ENCODE results near the gene PAM. TPM values are rescaled to one million over a fixed set of nuclear protein-coding genes. Genes with fewer than 3 reads are reported as not detected.

Gene PAM
- total and polyA plus RNA-seq, 12 donors, result 234 to 580 (median 397) TPM

GRCh38 chr5:102965653-102966052, 210.5 kb downstream of the PAM start:
- H3K36me3 ChIP-seq (replicated peaks in 1 of 2), result no peaks in the 10 kb centered on the region
- TF ChIP-seq, protein P1, sequence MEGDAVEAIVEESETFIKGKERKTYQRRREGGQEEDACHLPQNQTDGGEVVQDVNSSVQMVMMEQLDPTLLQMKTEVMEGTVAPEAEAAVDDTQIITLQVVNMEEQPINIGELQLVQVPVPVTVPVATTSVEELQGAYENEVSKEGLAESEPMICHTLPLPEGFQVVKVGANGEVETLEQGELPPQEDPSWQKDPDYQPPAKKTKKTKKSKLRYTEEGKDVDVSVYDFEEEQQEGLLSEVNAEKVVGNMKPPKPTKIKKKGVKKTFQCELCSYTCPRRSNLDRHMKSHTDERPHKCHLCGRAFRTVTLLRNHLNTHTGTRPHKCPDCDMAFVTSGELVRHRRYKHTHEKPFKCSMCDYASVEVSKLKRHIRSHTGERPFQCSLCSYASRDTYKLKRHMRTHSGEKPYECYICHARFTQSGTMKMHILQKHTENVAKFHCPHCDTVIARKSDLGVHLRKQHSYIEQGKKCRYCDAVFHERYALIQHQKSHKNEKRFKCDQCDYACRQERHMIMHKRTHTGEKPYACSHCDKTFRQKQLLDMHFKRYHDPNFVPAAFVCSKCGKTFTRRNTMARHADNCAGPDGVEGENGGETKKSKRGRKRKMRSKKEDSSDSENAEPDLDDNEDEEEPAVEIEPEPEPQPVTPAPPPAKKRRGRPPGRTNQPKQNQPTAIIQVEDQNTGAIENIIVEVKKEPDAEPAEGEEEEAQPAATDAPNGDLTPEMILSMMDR (IDR thresholded peaks at IDR 0.05), result no peak
- no peak for TF ChIP-seq POLR2A (IDR thresholded peaks at IDR 0.05)
- intact Hi-C loops (cut with DNase I), result no loop called here
- H3K4me3 ChIP-seq, result no peak overlapping the region
- no peaks in the 10 kb centered on the region for H3K27me3 ChIP-seq
- no peaks in the 10 kb centered on the region for H3K9me3 ChIP-seq (replicated peaks in 1 of 3)
- peaks cover 0 to 11% of the 10 kb centered on the region in 2 donors for H3K4me1 ChIP-seq (replicated peaks in 1 of 2)
- WGBS, 4 donors, result 55 to 83% (median 72%) methylated on average over 1 of the region's 1 CpG
- no peak overlapping the region for H3K27ac ChIP-seq
- DNase-seq, result no peak

DNA sequence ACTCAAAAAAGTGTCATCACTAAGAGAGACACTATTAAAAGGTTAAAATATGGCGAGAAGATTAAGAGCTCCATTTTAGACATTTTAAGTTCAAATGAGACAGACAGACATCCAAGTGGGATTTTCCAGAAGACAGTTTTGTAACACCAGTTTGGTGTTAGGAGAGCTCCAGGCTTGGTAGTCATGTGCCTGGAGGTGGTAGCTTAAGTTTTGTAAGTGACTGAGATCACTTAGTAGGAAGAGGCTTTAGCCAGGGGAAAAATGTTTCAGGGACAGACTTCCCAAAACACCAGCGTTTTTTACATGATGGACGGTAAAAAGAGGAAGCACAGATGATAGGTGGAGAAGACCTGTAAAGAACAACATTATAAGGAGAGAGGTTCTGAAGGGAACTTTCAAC, 214.5 kb downstream of the PAM start:
- Histone ChIP-seq H3K27me3 (no peaks in the 10 kb centered on the region), H3K36me3 (replicated peaks in 1 of 2) (no peaks in the 10 kb centered on the region), H3K9me3 (replicated peaks in 1 of 3) (no peaks in the 10 kb centered on the region), H3K4me3 (no peak overlapping the region), H3K27ac (no peak overlapping the region), H3K4me1 (replicated peaks in 1 of 2) (no peaks in the 10 kb centered on the region)
- TF ChIP-seq, protein P1 (IDR thresholded peaks at IDR 0.05), result no peak
- no peak for TF ChIP-seq POLR2A (IDR thresholded peaks at IDR 0.05)
- no peak for DNase-seq
- intact Hi-C loops (cut with DNase I), result loop anchor here in 1 of 2 donors (10.0 kb wide), 1 partner anchor 185 kb away; no protein-coding TSS in a partner anchor
- WGBS, 4 donors, result 80 to 85% (median 85%) methylated on average over 3 of the region's 3 CpGs

DNA sequence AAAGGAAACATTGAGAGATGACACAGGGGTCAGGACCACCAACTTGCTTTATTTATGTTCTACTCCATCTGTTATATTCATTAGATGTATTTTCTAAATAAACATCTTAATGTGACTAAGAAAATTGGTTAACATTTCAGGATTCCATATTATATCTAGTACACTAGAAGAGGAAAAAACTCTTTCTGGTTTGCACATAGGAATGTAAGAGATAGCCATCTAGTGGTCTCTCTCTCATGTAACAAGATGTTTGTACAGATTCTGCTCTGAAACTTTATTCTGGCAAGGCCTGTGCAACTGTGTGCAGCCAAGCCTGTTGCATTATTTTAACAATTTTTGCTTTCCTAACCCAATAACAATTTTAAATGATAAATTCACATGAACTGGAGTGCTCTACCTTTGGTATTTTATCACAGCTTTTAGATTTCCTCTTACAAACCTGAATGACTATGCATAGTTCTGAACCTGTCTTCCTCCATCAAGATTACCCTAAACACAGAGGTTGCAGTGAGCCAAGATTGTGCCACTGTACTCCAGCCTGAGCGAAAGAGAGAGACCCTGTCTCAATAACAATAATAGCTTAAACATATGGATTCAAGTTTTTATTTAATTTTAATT, 216.7 kb downstream of the PAM start:
- H3K36me3 ChIP-seq (replicated peaks in 1 of 2), result no peaks in the 10 kb centered on the region
- no peak overlapping the region for H3K4me3 ChIP-seq
- intact Hi-C loops (cut with DNase I), result loop anchor here in 1 of 2 donors (10.0 kb wide), 1 partner anchor 187 kb away; no protein-coding TSS in a partner anchor
- 76 to 90% (median 87%) methylated on average over 1 of the region's 1 CpG for WGBS, 4 donors
- H3K4me1 ChIP-seq (replicated peaks in 1 of 2), result no peaks in the 10 kb centered on the region
- no peak overlapping the region for H3K27ac ChIP-seq
- no peaks in the 10 kb centered on the region for H3K9me3 ChIP-seq (replicated peaks in 1 of 3)
- no peaks in the 10 kb centered on the region for H3K27me3 ChIP-seq
- no peak for DNase-seq
- TF ChIP-seq, protein P1 (IDR thresholded peaks at IDR 0.05), result peak; percentile 35 to 64 (median 53)
- no peak for TF ChIP-seq POLR2A (IDR thresholded peaks at IDR 0.05)

- intact Hi-C loops (cut with DNase I), result loop anchor here in 1 of 2 donors (10.0 kb wide), 1 partner anchor 189 kb away; no protein-coding TSS in a partner anchor
- 84 to 95% (median 90%) methylated on average over 3 of the region's 3 CpGs for WGBS, 4 donors
- DNase-seq, result no peak
Observed at GRCh38 chr5:102974177-102974576, 219.1 kb downstream of the PAM start.

More at GRCh38 chr5:102974177-102974576, 219.1 kb downstream of the PAM start:
- Histone ChIP-seq H3K4me3 (no peak overlapping the region), H3K9me3 (replicated peaks in 1 of 3) (no peaks in the 10 kb centered on the region), H3K4me1 (replicated peaks in 1 of 2) (no peaks in the 10 kb centered on the region), H3K36me3 (replicated peaks in 1 of 2) (no peaks in the 10 kb centered on the region), H3K27me3 (no peaks in the 10 kb centered on the region), H3K27ac (no peak overlapping the region)
- TF ChIP-seq, protein P1 (IDR thresholded peaks at IDR 0.05), result no peak
- TF ChIP-seq POLR2A (IDR thresholded peaks at IDR 0.05), result no peak
